Neural cell (in vitro differentiated cells): ENCODE measurements around the gene SDSL.

Experiments used
- CTCF ChIP-seq: fragments of 450-650 bp; IDR thresholded peaks from 2 replicates; pipeline ENCODE4 v1.5.1; 2014; ENCODE audit warnings: antibody characterized with exemption, mild to moderate bottlenecking, moderate library complexity; ENCODE audit not compliant: poor library complexity, severe bottlenecking
- EZH2 ChIP-seq: fragments of 200-600, 300-800 bp; shearing (Covaris generic), sonication (generic); IDR thresholded peaks from 2 replicates; pipeline ENCODE4 v1.6.1; 2014; ENCODE audit warnings: antibody characterized with exemption, low read length, borderline replicate concordance, mild to moderate bottlenecking; ENCODE audit not compliant: insufficient read depth, poor library complexity, severe bottlenecking
- POLR2AphosphoS5 ChIP-seq: IDR thresholded peaks from 2 replicates; pipeline ENCODE4 v1.6.1; 2012
- RAD21 ChIP-seq: fragments of 450-650 bp; conservative IDR thresholded peaks from 2 replicates; pipeline ENCODE4 v1.6.1; 2014; ENCODE audit warnings: antibody characterized with exemption, mild to moderate bottlenecking, moderate library complexity
- REST ChIP-seq: IDR thresholded peaks from 2 replicates; pipeline ENCODE4 v1.6.1; 2012; ENCODE audit warnings: borderline replicate concordance
- TAF1 ChIP-seq: IDR thresholded peaks from 2 replicates; pipeline ENCODE4 v1.6.1; 2012; ENCODE audit warnings: low read depth

- TF ChIP-seq CTCF (no peak), RAD21 (no peak), REST (no peak), TAF1 (no peak), POLR2AphosphoS5 (no peak), EZH2 (no peak)
These were observed 27.1 kb downstream of the SDSL start for GRCh38 chr12:113449299-113449698.
